Breast epithelium (tissue), 3 donors: ENCODE data around the gene CPEB3.
"Not testable (repeated sequence)": the region's sequence is repeated elsewhere in the genome, so short reads cannot be mapped to it uniquely, and the experiment has no call there.

Source experiments
- CTCF ChIP-seq, 3 donors: fragments of 450-650 bp; IDR thresholded peaks; one replicate each; pipeline ENCODE4 v1.5.1; 2016 to 2017; ENCODE audit warnings: antibody characterized with exemption in 3 of 3, mild to moderate bottlenecking in 3 of 3, moderate library complexity in 3 of 3
- POLR2A ChIP-seq: fragments of 450-650 bp; IDR thresholded peaks from one replicate; pipeline ENCODE4 v1.6.1; 2016; ENCODE audit warnings: antibody characterized with exemption, mild to moderate bottlenecking, moderate library complexity
- POLR2AphosphoS5 ChIP-seq, 3 donors: sonication (generic); formaldehyde crosslinking; IDR thresholded peaks; one replicate each; pipeline ENCODE4 v1.6.1; 2017; ENCODE audit warnings: antibody characterized with exemption in 3 of 3

DNA sequence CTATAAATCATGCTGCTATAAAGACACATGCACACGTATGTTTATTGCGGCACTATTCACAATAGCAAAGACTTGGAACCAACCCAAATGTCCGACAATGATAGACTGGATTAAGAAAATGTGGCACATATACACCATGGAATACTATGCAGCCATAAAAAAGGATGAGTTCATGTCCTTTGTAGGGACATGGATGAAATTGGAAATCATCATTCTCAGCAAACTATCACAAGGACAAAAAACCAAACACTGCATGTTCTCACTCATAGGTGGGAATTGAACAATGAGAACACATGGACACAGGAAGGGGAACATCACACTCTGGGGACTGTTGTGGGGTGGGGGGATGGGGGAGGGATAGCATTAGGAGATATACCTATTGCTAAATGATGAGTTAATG, 149.7 kb downstream of the CPEB3 start:
- not testable (repeated sequence) for TF ChIP-seq CTCF (IDR thresholded peaks at IDR 0.05); POLR2AphosphoS5 (IDR thresholded peaks at IDR 0.05); POLR2A
